DMS53 treated with DMSO at 0.1 percent for 48 hours (cell line): Measurements from ENCODE around the gene UPK3A.
A peak's percentile ranks its signal among the peaks of the same experiment; 100 is the strongest.
"Not testable (repeated sequence)": the region's sequence is repeated elsewhere in the genome, so short reads cannot be mapped to it uniquely, and the experiment has no call there.

Experiments used
- DNase-seq: peaks from one replicate; lab custom pipeline; 2025; ENCODE audit not compliant: unreplicated experiment; lab: John Stamatoyannopoulos, UW

The UPK3A gene

DNA sequence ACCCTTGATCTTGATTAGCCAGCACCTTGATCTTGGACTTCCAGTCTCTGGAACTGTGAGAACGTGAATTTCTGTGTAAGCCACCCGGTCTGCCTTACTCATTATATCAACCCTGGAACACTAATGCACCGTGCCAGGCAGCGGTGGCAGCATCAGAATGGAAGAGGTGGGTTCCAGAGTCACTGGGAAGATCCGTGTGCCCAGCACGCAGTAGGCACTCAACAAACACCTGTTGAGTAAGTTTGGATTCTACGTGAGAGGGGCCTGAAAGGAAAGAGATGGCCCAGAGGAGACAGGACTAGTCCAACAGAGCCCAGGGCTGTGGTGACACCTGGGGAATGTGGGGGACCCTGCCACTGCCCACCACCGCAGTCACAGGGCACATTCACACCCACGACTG, 6.6 kb upstream of the UPK3A start:
- DNase-seq = no peak

DNA sequence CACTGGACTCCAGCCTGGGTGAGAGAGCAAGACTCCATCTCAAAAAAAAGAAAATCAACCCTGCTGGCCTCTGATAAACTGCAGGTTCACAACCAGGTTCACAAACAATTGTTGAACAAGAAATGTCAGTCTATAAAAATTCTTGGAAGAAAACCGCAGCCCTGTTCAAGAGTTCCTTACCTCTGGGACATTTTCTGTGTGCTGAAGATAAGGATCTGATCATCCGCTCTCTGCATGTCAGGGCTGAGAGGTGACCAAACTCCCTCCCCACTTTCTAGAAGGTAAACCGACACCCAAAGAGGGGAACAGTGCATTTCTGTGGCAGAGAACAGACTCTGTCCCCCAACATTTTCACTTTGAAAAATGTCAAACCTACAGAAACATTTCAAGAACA, 4.2 kb upstream of the UPK3A start:
- no peak for DNase-seq

DNA sequence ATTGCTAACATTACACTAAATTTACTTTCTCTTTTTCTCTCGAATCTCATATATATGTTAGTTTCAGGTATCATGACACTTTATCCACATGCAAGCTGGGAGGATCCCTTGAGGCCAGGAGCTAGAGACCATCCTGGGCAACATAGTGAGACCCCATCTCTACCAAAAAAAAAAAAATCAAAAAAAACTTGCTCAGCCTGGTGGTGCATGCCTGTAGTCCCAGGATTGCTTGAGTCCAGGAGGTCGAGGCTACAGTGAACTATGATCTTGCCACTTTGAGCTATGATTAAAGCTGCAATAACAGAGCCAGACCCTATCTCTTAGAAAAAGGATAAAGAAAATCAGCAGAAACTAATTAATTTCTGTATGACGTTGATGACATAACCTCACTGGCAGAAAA, 3.7 kb upstream of the UPK3A start:
- DNase-seq = no peak

DNA sequence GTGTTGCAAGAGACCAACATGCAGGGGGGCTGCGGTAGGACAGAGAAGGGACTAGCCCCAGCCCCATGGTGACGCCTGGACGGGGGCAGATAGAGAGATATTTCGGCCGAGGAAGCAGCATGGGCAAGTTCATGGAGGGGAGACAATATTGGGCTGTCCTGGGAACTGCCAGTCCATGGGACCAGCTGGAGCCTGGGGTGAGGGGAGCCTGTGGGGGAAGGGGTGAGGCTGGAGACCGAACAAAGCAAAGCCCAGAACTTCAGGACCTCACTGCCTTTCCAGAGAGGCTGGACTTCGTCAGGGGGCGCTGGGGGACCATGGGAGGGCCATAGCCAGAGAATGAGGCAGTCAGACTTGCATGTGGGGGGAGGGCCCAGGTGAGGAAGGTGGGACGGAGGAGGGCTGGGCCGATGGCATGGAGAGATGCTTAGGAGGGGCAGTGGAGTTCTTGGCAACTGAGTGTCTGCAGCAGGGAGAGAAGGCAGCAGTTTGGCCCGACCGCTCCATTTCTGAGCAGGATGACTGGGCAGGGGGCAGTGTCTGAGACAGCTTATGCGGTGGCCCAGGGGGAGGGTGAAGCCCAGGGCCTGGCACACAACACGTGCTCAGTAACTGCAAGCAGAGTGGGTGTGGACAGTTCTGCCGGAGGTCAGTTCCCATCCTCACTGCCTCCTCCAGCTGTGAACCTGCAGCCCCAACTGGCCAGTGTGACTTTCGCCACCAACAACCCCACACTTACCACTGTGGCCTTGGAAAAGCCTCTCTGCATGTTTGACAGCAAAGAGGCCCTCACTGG, 712 bp downstream of the UPK3A start:
- DNase-seq = no peak

DNA sequence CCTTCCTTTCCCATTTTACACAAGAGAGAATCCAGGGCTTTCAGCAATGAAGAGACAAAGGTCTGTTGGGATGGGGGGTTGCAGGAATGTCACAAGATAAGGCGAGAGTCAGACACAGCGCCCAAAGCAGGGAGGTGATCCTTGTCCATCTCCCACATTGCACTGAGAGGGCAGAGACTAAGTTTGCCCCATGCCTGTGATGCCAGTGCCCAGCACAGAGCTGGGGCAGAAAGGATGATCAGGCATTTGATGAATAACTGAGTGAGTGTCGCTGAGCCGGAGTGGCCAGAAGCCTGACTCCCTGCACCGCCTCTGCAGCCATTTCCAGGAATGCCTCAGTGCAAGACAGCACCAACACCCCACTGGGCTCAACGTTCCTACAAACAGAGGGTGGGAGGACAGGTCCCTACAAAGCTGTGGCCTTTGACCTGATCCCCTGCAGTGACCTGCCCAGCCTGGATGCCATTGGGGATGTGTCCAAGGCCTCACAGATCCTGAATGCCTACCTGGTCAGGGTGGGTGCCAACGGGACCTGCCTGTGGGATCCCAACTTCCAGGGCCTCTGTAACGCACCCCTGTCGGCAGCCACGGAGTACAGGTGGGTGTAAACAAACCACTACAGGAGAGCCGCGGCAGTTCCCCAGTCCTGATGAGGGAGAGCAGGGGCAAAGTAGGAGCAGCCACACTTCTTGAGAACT, 2.3 kb downstream of the UPK3A start:
- DNase-seq = no peak

DNA sequence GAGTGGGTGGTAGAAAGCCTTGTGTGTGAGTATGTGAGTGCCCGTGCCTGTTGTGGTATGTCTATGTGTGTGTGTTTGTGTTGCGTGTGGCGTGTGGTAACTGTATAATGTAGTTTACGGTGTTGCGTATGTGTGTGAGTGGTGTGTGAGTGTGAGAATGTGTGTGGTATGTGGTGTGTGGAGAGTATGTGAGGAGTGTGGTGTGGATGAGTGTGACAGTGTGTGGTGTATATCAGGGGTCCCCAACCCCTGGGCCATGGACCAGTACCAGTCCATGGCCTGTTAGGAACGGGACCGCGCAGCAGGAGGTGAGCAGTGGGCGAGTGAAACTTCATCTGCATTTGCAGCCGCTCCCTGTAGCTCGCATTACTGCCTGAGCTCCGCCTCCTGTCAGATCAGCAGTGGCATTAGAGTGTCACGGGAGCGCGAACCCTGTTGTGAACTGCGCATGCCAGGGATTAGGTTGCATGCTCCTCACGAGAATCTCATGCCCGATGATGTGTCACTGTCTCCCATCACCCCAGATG, 5.7 kb downstream of the UPK3A start:
- DNase-seq = peak; percentile 65

DNA sequence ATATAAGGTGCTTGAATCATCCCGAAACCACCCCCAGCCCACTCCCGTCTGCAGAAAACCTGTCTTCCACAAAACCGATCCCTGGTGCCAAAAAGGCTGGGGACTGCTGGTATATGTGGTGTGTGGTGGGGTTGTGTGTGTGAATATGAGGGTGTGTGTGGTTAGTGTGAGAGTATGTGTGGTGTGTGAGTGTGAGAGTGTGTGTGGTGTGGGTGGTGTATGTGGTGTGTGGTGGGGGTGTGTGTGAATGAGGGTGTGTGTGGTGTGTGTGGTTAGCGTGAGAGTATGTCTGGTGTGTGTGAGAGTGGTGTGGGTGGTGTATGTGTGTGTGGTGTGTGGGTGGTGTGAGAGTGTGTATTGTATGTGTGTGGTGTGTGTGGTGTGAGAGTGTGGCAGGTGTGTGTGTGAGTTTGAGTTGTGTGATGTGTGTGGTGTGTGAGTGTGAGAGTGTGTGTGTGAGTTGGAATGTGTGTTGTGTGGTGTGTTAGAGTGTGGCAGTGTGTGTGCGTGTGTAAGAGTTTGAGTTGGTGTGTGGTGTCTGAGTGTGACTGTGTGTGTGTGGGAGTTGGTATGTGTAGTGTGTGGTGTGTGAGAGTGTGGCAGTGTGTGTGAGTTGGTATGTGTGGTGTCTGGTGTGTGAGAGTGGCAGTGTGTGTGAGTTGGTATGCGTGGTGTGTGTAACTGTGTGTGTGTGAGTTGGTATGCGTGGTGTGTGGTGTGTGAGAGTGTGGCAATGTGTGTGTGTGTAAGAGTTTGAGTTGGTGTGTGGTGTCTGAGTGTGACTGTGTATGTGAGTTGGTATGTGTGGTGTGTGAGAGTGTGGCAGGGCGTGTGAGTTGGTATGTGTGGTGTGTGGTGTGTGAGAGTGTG, 6.5 kb downstream of the UPK3A start:
- DNase-seq = no peak

DNA sequence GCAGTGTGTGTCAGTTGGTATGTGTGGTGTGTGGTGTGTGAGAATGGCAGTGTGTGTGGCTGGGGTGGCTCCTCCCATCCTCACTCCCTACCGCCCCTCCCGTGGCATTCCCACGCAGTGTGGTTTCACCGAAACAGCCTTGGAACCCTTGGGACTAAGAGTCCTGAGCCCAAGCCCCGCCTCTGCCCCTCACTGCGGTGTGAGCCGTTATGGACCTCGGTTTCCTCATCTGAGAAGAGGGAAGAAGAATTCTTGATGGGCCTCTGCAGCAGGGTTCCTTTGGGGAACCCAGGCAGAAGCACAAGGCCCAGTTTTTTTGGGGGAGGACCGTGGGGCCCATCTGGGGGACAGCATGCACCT, 7.2 kb downstream of the UPK3A start:
- DNase-seq = no peak

DNA sequence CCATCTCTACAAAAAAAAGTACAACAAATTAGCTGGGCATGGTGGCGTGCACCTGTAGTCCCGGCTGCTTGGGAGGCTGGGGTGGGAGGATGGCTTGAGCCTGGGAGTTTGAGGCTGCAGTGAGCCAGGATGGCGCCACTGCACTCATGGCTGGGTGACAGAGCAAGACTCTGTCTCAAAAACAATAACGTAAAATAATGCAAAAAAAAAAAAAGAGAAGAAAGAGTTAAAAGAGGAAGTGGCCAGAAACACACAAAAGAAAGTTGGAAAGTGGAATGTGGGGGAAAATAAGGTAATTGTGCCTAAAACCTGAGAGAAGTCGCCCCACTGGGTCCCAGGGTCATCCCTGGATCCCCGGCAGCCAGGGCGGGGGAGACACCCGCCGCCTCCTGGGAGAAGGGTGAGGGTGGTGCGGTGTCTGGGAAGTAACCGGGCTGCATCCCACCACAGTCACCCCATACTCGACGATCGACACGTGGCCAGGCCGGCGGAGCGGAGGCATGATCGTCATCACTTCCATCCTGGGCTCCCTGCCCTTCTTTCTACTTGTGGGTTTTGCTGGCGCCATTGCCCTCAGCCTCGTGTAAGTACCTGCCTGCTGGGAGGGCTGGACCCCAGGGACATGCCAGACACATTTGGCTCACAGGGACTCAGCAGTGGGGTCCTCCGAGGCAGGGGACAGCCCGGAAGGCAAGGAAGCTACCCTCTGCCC, 8.1 kb downstream of the UPK3A start:
- DNase-seq = no peak

DNA sequence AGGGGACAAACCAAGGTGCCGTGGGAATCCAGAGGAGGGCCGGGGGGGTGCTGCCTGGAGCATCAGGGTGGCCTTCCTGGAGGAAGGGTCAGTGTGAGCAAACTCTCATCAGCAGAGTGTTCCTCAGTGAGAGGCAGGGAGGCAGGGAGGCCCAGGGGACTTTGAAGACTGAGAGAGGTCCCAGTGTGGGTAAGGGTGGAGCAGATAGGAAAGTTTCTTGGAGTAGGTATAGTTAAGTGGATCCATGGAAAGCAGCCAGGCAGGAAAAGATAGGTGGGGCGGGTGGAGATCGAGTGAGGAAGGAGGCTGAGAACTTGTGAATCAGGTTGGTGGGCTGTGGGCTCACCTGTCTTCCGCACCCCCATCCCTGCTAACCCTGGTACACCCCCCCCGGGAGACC, 9.3 kb downstream of the UPK3A start:
- no peak for DNase-seq

DNA sequence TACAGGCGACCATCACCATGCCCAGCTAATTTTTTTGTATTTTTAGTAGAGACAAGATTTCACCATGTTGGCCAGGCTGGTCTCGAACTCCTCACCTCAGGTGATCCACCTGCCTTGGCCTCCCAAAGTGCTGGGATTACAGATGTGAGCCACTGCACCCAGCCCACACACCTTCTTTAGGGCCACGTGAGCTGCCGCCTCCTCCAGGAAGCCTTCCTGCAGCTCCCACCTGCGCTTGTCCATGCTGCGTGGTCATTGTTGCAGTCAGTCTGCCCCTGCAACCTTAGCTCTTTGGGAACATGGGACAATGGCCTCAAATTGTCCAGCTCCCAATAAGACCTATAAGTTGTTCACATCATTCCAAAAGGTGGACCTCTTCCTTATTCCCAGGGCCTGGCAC, 10.3 kb downstream of the UPK3A start:
- DNase-seq = not testable (repeated sequence)

DNA sequence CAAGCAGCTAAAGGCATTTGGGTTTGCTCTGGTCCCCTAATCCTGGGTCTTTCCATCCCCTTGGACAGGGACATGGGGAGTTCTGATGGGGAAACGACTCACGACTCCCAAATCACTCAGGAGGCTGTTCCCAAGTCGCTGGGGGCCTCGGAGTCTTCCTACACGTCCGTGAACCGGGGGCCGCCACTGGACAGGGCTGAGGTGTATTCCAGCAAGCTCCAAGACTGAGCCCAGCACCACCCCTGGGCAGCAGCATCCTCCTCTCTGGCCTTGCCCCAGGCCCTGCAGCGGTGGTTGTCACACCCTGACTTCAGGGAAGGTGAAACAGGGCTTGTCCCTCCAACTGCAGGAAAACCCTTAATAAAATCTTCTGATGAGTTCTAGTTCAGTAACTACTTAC, 10.7 kb downstream of the UPK3A start:
- DNase-seq = no peak

DNA sequence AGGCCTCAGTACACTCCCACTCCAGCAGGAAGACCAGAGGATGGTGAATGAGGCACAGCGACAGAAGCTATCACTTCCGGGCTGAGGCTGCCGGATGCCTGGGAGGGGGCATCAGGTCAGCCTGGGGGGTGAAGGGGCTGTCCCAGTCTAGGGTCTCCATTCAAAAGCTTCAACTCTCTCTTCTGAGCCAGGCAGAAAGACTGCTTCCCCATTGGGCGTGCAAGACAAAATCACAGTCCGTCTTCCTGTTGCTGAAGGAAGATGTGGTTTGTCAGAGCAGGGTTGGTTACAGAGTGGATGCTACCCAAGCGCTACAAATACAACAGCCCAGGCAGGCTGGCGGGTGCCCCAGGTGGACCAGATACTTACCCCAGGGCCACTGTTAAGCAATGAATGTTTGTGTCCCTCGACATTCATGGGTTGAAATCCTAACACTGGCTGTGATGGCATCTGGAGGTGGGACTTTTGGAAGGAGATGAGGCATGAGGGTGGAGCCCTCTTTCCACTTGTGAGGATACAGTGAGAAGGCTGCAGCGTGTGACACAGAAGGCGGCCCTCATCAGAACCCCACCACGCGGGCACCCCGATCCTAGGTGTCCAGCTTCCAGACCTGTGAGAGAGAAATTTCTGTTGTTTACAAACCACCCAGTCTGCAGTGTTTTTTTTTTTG, 12.0 kb downstream of the UPK3A start:
- DNase-seq = no peak

DNA sequence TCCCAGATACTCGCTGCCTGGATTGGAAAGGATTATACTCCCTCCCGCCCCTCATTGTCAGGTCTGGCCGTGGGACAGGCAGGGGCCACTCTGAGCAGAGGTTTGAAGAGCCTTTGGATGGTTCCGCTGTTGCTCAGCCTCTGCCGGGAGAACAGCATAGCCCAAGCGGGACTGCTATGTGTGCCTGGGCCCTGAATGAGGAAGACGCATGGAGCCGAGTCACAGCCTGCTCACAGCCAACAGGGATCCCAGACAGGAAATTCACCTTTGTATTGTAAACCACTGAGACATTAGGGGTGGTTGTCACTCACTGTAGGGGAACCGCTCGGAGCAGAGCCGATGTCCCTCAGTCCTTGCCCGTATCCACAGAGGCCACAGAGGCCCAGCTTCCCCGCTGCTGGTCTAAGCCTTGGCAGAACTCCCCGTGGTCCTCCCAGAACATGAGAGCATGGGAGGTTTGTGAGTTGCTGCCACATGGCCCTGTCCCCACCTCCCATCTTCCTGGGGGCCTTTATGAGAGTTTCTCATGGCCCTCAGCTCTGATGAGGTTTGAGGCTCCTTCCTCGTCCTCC, 14.3 kb downstream of the UPK3A start:
- no peak for DNase-seq

DNA sequence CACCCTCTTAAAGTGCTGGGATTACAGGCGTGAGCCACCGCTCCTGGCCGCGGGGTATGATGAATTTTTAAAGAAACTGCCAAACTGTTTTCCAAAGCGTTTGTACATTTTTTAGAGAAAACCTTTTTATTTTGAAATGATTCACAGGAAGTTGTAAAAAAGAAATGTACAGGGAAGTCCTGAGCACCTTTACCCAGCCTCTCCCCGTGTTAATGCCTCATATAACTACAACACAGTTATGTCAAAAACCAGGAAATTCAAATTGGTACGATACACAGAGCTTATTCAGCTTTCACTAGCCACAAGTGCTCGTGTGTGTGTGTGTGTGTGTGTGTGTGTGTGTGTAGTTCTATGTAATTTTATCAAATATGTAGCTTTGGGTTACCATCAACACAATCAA, 18.0 kb downstream of the UPK3A start:
- no peak for DNase-seq

DNA sequence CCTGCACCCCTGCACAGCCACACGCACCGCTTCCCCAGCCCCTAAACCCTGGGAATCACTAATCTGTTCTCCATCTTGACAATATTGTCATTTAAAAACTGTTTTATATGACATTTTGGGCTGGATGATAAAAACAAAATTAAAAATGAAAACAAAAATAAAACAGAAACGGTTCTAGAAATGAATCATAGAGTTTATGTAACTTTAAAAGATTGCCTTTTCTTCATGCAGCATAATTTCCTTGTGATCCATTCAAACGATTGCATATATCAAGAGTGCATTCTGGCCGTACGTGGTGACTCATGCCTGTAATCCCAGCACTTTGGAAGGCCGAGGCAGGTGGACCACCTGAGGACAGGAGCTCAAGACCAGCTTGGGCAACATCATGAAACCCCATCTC, 18.4 kb downstream of the UPK3A start:
- no peak for DNase-seq

DNA sequence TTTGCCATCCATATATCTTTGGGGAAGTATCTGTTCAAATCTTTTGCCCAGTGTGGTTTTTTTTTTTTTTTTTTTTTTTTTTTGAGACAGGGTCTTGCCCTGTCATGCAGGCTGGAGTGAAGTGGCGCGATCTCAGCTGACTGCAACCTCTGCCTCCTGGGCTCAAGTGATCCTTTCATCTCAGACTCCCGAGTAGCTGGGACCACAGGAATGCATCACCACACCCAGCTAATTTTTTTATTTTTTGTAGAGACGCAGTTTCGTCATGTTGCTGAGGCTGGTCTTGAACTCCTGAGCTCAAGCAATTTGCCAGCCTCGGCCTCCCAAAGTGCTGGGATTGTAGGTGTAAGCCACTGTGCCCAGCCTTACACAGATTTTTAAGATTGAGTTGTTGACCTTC, 20.2 kb downstream of the UPK3A start:
- no peak for DNase-seq

DNA sequence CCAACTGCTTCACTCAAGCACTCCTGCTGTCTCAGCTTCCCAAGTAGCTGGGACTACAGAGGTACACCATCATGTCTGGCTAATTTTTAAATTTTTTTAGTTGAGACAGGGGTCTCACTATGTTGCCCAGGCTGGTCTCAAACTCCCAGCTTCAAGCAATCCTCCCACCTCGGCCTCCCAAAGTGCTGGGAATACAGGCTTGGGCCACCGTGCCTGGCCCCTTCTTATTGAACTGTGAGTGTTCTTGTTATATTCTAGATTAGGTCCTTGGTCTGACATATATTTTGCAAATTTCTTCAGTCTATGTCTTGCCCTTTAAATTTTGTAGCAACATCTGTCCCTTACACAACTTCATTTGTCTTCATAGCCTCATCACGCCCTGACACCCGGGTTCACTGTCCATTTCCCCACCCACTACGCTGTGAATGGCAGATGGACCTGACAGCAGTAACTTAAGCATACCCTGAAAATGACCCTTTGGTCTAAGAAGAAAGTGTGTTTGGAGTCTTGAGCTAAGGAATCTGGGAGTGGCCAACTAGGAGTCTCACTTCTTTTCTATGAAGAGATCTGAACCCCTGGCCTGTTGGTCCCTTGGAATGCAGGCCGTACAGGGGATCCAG, 20.8 kb downstream of the UPK3A start:
- DNase-seq = no peak

DNA sequence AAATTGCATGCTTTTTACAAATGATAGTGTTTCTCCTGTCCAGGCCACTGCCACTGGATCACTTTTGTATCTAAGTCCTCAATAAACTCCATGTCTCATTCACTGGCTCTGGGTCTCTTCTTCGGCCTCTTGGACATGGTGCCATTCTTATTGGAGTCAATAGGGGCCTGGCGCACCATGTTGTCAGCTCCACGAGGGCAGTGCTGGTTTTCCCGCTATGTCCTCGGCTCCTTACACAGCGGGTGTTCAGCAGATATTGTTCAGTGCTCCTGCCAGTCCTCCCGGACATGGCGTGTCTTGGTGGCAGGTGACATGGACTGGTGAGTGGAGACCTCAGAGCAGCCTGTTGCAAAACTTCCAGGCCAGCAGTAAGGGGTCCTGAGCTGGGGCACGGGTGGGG, 21.4 kb downstream of the UPK3A start:
- DNase-seq = no peak
